ENCODE data around the gene BRAT1.

The BRAT1 gene

GRCh38 chr7:2499181-2499580, 56.1 kb downstream of the BRAT1 start:
- Histone ChIP-seq H3K9me2 (replicated peaks; ENCODE audit: control insufficient read depth, low read length) (no peaks in the 10 kb centered on the region), H3K36me3 (ENCODE audit: control insufficient read depth, low read length) (no peaks in the 10 kb centered on the region), H3K4me1 (ENCODE audit: control insufficient read depth, low read length) (no peaks in the 10 kb centered on the region)

GRCh38 chr7:2498708-2499107, 56.6 kb downstream of the BRAT1 start:
- H3K79me2 ChIP-seq (ENCODE audit: control insufficient read depth, low read length) = no peaks in the 10 kb centered on the region
- TF ChIP-seq CTCF (IDR thresholded peaks at IDR 0.05; ENCODE audit: low read depth, low read length, poor library complexity, severe bottlenecking) (no peak), EZH2phosphoT487 (IDR thresholded peaks at IDR 0.05; ENCODE audit: borderline replicate concordance, low read length) (no peak)
- no peak overlapping the region for H3K27ac ChIP-seq (ENCODE audit: low read depth, low read length)
- H3K4me2 ChIP-seq (ENCODE audit: low read length) = no peak overlapping the region
- H3F3A ChIP-seq (ENCODE audit: control insufficient read depth, insufficient read depth) = no peaks in the 10 kb centered on the region
- H3K9me3 ChIP-seq (ENCODE audit: control insufficient read depth, insufficient read depth, low read length) = no peaks in the 10 kb centered on the region
- H3K4me1 ChIP-seq (ENCODE audit: control insufficient read depth, low read length) = no peaks in the 10 kb centered on the region
- no peaks in the 10 kb centered on the region for H3K36me3 ChIP-seq (ENCODE audit: control insufficient read depth, low read length)
- no peaks in the 10 kb centered on the region for H3K9me2 ChIP-seq (replicated peaks; ENCODE audit: control insufficient read depth, low read length)
- H3K4me3 ChIP-seq (ENCODE audit: low read length) = no peak overlapping the region
- no peaks in the 10 kb centered on the region for H4K20me1 ChIP-seq (ENCODE audit: control insufficient read depth, insufficient read depth, low read depth, low read length)
- peaks cover 38% of the 10 kb centered on the region for H3K27me3 ChIP-seq (ENCODE audit: control insufficient read depth, low read length)

More at GRCh38 chr7:2499181-2499580, 56.1 kb downstream of the BRAT1 start:
- no peak overlapping the region for H3K27ac ChIP-seq (ENCODE audit: low read depth, low read length)
- H3K4me2 ChIP-seq (ENCODE audit: low read length) = no peak overlapping the region
- no peaks in the 10 kb centered on the region for H3F3A ChIP-seq (ENCODE audit: control insufficient read depth, insufficient read depth)
- H3K9me3 ChIP-seq (ENCODE audit: control insufficient read depth, insufficient read depth, low read length) = no peaks in the 10 kb centered on the region
- peaks cover 38% of the 10 kb centered on the region for H3K27me3 ChIP-seq (ENCODE audit: control insufficient read depth, low read length)
- H3K4me3 ChIP-seq (ENCODE audit: low read length) = no peak overlapping the region
- H4K20me1 ChIP-seq (ENCODE audit: control insufficient read depth, insufficient read depth, low read depth, low read length) = no peaks in the 10 kb centered on the region
- no peaks in the 10 kb centered on the region for H3K79me2 ChIP-seq (ENCODE audit: control insufficient read depth, low read length)
- TF ChIP-seq CTCF (IDR thresholded peaks at IDR 0.05; ENCODE audit: low read depth, low read length, poor library complexity, severe bottlenecking) (no peak), EZH2phosphoT487 (IDR thresholded peaks at IDR 0.05; ENCODE audit: borderline replicate concordance, low read length) (no peak)

GRCh38 chr7:2497500-2498336, 57.6 kb downstream of the BRAT1 start:
- no peaks in the 10 kb centered on the region for H3K9me2 ChIP-seq (replicated peaks; ENCODE audit: control insufficient read depth, low read length)
- H3K4me1 ChIP-seq (ENCODE audit: control insufficient read depth, low read length) = no peaks in the 10 kb centered on the region
- no peaks in the 10 kb centered on the region for H3F3A ChIP-seq (ENCODE audit: control insufficient read depth, insufficient read depth)
- H3K27me3 ChIP-seq (ENCODE audit: control insufficient read depth, low read length) = peaks cover 38% of the 10 kb centered on the region
- no peaks in the 10 kb centered on the region for H3K9me3 ChIP-seq (ENCODE audit: control insufficient read depth, insufficient read depth, low read length)
- no peaks in the 10 kb centered on the region for H4K20me1 ChIP-seq (ENCODE audit: control insufficient read depth, insufficient read depth, low read depth, low read length)
- no peak overlapping the region for H3K4me2 ChIP-seq (ENCODE audit: low read length)
- H3K27ac ChIP-seq (ENCODE audit: low read depth, low read length) = no peak overlapping the region
- H3K4me3 ChIP-seq (ENCODE audit: low read length) = no peak overlapping the region
- no peaks in the 10 kb centered on the region for H3K79me2 ChIP-seq (ENCODE audit: control insufficient read depth, low read length)
- no peaks in the 10 kb centered on the region for H3K36me3 ChIP-seq (ENCODE audit: control insufficient read depth, low read length)
- no peak for TF ChIP-seq EZH2phosphoT487 (IDR thresholded peaks at IDR 0.05; ENCODE audit: borderline replicate concordance, low read length)
- no peak for TF ChIP-seq CTCF (IDR thresholded peaks at IDR 0.05; ENCODE audit: low read depth, low read length, poor library complexity, severe bottlenecking)

Measured in DOHH2 (cell line).